Right forelimb (tissue), 1 donor: Measurements from ENCODE around the gene MARCHF3.

Source experiments
- DNase-seq: peaks from one replicate; pipeline ENCODE4 v3.0.0-alpha.2; 2018

The MARCHF3 gene

DNA sequence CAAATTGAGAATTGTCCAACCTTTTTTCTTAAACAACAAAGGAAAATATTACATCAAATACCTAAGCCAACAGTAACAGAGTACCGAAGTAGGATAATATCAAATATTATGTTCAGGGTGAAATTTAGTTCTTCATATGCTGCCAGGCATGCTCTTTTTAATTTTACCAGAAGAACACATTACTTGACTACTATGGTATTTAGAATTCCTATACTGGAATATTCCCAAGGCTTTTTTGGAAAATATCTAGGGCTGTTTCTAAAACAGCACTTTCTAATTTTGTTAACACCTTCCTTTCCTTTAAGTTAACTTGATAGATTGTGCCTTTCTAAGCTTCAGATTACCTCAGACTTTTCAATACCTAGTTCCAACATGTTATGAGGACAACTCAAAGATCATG, 48.7 kb downstream of the MARCHF3 start:
- no peak for DNase-seq

DNA sequence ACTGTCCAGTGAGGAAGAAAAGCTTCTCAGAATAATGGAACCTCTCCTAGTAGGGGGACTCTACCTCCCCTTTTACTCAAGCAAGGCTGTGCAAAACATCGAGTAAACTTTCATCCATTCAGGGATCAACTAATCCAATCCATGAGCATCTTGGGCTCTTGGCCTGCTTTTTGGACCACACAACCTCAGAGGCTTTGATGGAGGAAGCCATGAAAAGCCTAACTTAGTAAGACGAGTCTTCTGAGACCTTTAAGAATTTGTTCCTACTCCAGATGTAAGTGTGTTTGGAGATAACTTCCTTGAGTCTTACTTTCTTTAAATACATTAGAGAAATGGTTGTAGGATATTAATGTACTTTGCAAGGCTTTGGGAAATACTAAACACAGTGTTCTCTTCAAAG, 49.1 kb downstream of the MARCHF3 start:
- DNase-seq: no peak

DNA sequence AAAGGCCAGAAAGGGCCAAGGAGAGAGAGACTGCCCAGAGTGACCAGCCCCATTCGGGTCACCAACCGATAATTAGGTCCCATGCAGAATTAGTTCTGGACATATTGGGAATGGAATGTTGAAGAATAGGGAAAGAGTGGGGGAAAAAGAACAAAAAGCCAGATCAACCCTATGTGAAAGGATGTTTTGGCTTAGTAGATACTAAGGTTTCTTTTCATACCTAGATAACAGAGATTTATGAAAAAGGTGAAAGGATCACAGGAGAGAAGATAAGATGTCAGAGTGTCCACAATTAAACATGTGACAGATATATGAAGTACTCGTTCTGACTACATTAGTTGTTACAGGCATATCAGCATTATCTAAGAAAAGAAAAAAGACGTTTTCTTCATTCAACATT, 52.1 kb downstream of the MARCHF3 start:
- no peak for DNase-seq

DNA sequence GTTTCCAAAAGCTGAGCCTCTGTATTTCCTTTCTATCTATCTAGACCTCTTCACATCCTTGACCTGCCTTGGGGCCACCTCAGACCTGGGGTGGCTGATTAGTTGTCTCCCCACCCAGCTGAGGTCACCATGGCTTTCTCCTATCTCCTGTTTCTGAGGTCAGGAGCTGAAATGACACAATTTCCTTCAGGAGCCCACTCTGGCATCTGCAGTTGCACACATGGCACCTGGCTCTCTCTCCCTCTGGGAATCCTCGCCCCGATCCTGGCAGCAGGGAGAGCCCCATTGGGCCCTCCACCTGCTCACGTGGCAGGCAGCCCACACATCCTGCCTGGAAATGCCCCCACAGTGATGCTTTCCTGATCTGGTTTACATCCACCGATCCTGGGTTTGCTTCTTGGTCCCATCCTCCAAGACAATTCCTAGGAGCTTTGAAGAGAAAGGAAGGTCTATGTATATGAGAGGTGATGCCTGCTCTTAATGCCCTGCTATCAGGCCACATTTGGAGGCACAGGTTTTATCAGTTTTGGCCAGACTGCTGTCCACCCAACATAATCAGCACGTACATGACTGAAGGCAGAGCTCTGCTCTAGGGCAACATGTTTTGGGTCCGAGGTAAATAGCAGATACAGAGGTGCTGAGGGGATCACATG, 53.7 kb downstream of the MARCHF3 start:
- no peak for DNase-seq

DNA sequence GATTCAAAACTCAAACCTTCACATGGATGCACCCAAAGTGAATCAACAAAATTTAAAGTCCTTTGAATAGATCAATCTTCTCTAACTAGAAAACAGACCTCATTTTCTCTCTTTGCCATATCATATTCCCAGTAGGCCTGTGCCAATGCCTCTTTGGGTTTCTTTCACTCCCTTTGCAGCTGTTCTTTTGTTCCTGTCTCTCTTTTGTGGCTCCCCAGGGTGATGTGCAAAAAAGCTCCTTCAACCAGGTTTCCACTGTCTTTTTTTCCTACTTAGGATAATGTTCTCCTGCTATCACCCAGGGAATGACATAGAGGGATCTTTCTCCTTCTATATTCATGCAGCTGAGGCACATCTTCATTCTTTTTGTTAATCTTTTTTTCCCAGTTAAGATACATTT, 54.6 kb downstream of the MARCHF3 start:
- DNase-seq: no peak

DNA sequence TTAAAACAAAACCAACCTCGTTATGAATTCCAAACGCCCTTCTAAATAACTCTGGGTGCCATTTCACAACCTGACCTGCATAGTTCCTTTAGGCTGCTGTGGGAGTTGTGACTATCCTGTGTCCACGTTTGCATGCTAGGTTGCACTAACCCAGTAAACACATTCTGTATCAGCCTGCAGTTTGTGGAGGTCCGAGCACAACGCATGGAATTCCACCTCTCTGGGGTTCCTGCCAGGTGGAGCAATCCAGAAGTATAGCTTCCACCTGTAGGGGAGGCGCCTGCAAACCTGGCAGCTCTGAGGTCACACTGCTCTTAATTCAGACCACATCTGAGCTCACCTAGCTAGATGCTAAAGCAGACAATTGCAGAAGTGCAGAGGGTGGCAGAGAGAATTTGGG, 57.2 kb downstream of the MARCHF3 start:
- DNase-seq: no peak

DNA sequence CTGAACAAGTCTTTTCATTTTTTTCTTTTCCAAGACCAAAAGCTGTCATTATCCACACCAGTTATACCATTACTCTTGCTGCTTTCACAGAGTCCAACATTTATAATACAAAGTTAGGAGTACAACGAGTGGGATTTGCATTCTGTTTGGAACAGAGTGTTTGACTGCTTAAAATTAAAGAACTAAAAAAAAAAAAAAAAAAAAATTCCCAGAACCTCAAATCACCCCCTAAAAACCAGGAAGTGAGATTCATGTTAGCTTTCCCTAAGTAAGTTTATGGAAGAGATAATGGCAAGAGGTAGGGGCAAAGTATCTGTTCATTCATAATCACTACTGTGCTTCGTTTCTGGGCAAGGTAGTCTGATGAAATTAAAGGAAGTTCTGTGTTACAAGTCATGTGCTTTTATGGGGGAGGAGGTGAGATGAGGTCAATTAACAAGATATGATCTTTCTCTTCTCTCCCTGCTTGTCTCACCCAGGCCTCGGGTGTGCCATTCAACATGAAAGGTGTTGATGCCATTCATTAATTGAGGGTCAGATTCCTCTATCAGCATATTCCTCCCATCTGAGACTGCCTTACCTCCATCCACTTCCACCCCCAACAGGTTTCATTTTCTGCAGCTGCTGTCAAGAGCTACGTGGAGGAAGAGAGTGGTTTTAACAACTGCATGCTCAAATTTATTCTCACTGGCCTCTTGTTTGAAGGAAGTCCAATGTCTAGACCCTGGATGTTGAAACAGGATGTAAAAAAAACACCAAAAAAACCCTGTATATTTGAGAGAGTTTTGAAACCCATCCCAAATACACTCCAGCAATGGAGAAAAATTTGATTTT, 58.1 kb downstream of the MARCHF3 start:
- DNase-seq: no peak

DNA sequence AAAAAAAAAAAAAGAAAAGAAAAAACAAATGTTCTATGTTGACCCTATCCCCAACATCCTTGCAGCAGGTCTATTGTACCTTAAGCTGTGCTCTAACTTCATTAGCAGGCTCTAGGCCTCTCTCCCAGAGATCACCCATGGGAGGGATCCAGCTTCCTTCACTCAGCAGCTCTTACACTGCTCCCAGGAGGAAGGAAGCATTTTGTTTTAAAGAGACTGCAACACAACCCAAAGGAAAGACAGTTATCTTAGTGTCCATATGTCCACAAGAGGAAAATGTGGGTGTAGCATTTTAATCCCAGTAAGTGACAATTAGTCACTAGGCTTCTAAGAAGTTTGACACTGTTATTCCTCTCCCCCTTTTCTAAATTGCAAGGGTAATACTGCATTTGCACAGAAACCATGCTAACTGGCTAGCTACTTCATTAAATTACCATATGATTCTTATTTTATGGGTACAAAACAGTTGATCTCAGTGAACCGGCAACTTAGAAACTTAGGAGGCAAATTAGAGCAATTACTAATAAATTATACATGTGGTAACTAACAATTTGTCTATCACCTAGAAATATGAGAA, 58.8 kb downstream of the MARCHF3 start:
- DNase-seq: no peak

DNA sequence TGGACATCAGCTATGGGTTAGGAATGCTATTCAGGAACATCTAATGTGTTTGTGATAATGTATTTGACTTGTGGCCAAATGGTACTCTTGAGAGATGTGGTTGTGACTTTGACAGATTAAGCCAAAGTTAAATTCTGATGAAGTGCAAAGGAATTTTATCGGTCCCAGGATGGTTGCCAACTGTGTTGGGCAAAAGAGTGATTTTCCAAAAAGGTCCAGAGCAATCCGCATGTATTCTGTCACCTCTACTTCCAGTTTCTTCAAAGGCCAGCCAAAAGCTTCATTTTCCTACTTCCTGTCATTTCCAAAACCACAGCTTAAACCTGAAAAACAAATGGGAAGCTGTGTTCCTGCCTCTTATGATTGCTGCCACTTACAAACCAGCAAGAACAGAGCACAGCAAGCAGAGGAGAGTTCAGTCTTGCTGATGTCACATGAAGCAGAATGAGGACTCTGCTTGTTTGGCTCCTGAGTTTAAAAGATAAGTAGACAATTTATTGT, 59.8 kb downstream of the MARCHF3 start:
- no peak for DNase-seq

DNA sequence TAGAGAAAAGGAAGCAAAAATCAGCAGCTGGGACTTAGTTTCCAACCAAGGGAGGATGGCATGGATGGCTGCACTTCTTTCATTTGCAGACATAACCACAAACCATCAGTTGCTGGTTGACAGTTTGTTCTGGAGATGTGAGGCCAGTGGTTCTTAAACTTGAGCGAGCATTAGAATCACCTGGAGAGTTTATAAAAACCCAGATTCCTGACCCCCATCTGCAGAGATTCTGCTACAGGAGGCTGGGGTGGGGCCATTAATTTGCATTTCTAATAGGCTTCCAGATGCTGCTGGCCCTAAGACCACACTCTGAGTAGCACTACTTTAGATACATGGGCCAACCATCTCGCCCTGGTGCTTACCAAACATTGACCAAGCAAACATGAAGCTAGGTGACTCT, 60.8 kb downstream of the MARCHF3 start:
- no peak for DNase-seq

DNA sequence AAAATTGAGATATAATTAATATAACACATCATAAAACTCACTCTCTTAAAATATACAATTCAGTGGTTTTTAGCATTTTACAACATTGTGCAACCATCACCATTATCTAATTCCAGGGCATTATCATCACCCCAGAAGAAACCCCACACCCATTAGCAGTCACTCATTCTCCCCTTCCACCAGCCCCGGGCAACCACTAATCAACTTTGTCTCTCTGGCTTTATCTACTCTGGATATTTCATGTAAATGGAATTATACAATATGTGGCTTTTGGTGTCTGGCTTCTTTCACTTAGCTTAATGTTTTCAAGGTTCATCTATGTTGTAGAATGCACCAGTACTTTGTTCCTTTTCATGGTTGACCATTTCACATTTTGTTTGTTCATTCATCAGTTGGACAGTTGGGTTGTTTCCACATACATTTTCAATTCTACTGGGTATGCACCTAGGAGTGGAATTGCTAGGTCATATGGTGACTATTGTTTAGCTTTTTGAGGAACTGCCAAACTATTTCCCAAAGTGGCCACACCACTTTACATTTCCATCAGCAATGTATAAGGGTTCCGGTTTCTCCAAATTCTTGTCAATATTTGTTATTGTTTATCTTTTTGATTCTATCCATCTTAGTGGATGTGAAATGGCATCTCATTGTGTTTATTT, 62.4 kb downstream of the MARCHF3 start:
- DNase-seq: no peak

DNA sequence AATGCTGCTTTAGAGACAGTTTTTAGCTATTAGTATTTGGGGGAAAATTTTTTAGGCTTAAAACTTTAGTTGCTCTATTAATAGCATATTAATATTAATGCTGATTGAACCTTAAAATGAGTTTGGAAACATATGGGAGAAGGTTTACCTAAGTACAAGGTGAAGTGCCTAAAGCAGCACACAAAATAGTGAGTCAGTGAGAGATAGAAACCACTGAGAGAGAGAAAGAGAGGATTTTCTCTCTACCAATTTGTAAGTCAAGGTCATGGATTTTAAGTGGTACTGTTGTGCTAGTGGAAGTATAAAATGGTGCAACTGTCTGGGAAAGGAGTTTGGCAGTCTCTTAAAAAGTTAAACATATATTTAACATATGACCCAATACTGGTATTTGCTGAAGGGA, 64.9 kb downstream of the MARCHF3 start:
- DNase-seq: no peak

DNA sequence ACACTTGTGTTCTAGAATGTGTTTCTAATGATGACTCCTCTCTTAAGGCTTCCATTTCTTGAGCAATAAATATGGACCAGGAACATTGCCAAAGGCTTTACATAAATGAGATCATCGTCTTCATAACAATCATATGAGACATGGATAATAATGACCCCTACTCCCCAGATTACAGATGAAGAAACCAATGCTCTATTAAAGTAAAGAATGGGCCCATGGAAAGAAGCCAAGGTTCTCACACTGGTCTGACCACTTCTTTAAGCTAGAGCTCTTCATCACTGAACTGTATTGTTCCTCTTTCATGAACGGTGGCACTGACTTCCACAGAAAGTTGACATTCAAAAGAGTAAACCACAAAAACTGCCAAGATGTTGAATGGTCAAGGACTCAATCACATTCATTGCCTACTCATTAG, 65.3 kb downstream of the MARCHF3 start:
- no peak for DNase-seq

DNA sequence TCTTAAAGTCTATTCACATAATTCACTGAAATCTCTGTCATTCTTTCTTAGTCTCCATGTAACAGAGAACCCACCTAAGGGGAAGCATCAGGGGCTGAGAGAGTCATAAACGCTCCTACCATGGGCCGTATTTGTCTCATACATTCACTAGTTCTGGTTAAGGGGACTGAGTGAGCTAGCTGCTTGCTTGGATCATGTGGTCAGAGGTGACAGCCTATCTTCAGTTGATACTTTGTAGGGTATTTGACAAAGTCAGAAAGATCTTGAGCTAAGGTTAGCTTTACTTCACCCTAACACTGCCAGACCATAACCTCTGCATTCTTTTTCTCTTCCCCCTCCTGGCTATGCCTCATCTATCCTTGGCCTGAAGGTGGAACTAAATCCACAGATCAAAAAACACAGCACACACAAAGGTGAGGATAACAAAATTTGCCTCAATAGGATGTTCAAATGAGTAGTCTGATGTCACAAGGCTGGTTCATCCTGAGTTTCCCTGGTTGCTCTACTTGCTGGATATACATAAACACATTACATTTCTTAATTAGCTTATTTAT, 66.5 kb downstream of the MARCHF3 start:
- no peak for DNase-seq

DNA sequence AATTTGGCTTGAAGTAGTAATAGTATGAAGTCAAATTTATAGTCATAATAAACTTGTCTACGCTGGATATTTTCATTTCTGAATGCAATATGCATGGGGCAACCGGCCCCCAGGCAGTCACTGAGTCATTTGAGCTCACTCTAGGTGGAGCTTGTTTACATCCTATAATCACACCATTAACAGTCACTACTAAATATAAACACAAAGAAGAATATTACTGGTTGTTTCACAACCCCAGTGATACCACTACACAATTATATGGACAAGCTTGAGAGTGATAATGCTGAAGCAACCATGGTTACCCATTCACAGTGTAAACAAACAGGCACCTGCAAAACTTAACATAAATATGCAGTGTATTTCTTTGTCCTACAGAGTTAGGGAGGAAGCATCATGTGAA, 68.7 kb downstream of the MARCHF3 start:
- no peak for DNase-seq

DNA sequence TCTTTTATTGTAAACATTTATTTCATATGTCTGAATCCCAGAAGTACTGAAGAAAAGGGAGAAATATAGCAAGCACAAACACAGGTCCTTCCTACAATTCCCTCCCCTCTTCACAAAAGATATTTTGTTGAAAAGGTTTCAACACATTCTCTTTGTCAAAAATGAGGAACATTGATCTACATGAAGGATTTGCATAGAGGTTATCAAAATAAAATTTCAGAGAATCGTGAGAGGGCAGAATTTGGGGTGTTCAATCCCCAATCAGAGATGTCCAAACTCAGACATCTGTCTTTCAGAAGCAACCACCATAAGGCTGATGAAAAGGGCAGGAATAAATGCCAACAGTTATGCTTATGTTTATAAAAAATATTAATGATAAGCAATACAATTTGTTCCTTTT, 69.2 kb downstream of the MARCHF3 start:
- no peak for DNase-seq

DNA sequence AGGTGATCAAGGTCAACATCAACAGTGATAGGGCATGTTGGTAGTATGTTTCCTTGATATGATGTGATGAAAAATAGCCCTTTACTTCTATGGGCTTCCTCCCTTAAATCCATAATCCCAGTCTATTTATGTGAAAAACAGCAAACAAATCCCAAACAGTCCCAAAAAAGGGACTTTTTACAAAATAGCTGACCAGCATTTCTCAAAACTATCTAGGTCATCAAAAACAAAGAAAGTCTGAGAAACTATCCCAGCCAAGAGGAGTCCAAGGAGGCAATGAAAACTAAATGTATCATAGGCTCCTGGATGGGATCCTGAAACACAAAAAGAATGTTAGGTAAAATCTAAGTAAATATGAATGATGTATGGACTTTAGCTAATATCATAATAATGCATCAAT, 71.2 kb downstream of the MARCHF3 start:
- DNase-seq: no peak

DNA sequence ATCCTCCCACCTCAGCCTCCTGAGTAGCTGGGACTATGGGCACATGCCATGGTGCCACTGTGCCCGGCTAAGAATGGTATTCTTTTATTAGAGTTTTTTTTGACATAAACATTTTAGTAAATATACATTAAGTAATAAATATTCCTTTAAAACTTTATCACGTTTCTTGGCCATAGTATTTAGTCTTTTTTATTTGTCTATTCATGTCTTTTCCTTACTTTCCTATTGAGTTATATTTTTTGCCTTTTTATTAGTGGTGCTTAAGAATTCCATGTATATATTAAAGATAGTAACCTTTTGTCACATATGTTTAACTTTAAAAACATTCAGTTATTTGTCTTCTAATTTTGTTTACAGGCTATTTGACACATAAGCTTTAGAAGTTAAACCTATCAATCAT, 73.4 kb downstream of the MARCHF3 start:
- DNase-seq: no peak

DNA sequence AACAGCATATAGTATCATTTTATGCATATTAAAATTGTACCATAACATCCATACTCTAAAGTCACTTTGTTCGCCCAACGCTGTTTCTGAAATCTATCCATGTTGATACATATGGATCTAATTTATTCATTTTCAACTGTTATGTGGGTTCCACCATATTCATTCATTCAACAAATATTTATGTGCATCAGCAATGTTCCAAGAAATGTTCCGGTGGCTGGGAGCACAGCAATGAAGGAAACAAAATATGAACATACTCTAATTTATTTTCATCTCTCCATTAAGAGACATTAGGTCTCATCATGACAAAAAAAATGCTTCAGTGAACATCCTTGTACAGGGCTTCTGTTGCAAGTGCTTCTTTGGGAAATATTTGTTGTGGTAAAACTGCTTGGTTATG, 75.4 kb downstream of the MARCHF3 start:
- no peak for DNase-seq

DNA sequence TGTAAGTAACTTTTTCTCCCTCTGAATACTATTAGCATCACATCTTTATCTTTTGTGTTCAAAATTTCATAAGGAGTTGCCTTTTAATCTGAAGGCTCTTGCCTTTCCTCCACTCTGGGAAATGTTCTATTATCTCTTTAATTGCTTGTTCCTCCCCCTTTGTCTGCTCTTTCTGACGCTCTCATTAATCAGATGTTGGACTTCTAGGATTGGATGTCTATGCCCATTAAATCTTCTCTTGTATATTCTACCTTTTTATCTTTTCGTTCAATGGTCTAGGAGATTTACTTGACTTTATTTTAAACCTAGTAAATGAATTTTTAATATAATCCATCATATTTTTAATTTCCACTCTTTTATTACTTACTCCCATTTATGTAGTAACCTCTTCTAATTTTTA, 76.7 kb downstream of the MARCHF3 start:
- no peak for DNase-seq

DNA sequence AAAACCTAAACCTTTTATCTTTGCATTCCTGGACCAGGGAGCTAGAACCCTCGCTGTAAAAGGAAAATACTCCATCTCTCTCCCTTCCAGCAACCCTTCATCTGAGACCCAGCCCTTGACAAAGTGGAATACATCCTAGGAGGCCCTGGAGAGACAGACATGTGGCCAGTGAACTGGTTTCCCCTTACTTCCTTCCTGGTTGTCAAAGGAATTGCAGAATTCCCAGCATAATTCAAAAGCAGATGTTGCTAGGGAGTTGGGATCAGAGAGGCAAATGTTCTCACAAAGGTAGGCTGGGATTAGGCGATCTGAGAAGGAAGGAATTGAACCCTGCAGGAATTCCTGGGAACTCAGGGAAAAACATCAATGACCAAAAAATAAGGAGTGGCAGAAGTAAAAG, 80.9 kb downstream of the MARCHF3 start:
- DNase-seq: no peak

DNA sequence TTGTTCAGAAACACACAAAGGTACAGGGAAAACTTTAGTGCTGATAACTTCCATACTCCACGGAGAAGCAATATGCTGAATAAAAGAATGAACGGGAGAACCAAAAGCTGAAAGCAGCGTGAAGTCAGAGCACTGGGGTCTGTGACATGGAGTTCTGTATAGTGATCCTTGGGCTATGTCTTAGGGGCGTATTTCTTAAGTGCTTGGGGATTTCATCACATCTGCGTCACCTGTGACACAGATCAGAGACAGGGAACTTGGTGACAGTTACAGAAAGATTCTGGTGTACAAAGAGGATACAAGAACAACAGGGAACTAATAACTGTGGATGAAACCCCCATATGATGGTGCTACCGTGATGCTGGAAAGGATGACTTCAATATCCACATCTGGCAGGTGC, 81.9 kb downstream of the MARCHF3 start:
- DNase-seq: no peak

DNA sequence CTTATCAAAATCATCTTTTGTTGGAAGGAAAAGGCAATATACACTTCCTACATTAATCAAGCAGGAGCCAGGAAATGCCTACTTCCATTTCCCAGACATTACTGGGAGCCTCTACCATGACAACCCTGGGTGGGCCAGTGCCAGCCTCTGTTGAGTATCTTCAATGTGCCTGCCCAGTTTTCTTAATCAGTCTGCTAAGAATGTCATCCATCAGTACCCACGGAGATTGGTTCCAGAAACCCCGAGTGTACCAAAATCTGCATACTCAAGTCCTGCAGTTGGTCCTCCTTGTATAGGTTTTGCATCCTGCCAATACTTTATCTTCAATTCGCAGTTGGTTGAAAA, 82.4 kb downstream of the MARCHF3 start:
- no peak for DNase-seq
